Measurements from ENCODE around the gene GRID1.

DNA sequence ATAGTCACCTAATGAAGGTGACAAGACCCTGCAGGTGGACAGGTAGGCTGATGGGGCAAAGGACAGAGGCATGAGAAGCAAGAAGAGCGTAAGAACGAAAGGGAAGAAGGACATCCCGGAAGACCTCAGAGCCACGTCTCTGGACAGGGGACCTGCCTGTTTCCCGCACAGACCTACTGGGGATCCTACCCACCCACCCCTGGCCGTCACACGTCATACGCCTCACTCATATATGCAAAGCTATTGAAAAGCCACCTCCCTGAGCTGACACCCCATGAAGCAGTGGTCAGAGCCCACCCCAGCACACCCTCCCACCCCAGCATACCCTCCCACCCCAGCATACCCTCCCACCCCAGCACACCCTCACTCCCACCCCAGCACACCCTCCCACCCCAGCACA, 140.6 kb downstream of the GRID1 start:
- TF ChIP-seq CTCF (IDR thresholded peaks at IDR 0.05) (no peak), POLR2A (IDR thresholded peaks at IDR 0.05) (no peak)

Data from Peyer's patch (tissue), 4 donors.